Measurements from ENCODE around the gene COL20A1.
"Not testable (repeated sequence)": the region's sequence is repeated elsewhere in the genome, so short reads cannot be mapped to it uniquely, and the experiment has no call there.

Gene COL20A1

GRCh38 chr20:63321148-63321831, 28.3 kb downstream of the COL20A1 start:
- DNase-seq = no peak

DNA sequence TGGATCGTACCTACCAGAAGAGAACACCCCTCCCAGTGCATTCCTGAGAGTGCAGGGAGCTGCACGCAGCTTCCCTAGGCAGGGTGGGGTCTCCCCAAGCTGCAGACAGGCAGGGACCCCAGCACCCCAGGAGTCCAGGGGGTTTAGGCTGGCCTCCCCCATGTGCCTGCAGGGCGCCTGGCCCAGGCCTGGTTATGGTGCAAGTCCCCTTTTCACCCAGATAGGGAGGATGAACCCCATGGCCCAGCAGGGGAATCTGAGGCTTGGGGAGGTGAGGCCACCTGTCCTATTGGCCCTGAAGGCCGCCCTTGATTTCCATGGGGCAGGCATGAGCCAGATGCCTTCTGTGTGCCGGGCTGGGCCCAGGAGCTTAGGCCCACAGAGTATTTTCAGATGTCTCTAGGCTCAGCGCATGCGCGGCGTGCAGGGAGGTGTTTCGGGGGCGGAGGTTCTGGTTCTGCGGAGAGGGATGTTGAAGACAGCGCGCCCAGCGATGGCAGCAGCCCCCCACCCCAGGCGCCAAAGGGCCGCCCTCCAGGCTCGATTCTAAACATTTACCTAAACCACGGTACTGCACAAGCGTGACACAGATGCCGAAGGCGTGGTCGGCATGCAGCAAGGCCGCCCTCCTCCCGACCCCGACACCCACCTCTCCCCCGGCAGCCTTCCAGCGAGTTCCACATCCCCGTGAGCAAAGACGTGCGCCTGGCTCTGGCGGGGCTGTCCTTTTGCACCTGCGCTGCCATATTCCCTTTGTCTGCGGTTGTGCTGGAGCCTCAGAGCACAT, 29.4 kb downstream of the COL20A1 start:
- no peak for DNase-seq

- DNase-seq = no peak
Observed at GRCh38 chr20:63322933-63323273, 29.9 kb downstream of the COL20A1 start.

GRCh38 chr20:63323357-63323981, 30.5 kb downstream of the COL20A1 start:
- DNase-seq = no peak

- no peak for DNase-seq
Observed at GRCh38 chr20:63325021-63325471, 32.1 kb downstream of the COL20A1 start.

GRCh38 chr20:63325554-63326313, 32.7 kb downstream of the COL20A1 start:
- no peak for DNase-seq

DNA sequence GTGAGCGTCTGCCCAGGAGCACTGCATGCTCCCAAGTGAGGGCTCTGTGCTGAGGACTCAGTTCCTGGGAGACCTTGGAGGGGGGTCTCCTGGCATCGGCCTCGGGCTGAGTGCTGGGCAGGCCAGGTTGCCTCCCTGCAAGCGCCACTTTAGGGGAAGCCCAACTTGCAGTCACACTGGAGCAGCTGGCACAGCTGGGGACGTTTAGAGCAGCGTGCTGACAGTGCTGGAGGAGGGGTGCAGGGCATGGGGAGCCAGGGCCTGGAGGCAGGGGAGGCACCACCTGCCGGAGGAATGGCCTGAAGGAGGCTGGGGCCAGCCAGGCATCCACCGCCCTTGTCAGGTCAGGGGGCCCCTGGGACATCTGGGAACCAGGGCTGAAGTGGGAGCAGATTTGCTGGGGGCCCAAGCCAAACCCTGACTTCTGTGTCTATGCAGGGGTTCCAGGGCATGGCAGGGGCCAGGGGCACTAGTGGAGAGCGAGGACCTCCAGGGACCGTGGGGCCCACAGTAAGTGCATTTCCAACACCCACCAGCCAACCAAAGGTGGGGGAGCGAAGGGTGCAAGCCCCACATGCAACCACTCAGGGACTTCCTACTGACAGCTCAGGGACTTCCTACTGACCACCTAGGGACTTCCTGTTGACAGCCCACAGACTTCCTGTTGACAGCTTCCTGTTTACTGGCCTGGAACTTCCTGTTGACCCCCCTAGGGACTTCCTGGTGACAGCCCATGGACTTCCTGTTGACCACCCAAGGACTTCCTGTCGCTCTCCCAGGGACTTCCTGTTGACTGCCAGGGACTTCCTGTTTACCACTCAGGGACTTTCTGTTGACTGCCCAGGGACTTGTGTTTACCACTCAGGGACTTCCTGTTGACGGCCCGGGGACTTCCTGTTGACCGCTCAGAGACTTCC, 33.6 kb downstream of the COL20A1 start:
- DNase-seq = no peak

DNA sequence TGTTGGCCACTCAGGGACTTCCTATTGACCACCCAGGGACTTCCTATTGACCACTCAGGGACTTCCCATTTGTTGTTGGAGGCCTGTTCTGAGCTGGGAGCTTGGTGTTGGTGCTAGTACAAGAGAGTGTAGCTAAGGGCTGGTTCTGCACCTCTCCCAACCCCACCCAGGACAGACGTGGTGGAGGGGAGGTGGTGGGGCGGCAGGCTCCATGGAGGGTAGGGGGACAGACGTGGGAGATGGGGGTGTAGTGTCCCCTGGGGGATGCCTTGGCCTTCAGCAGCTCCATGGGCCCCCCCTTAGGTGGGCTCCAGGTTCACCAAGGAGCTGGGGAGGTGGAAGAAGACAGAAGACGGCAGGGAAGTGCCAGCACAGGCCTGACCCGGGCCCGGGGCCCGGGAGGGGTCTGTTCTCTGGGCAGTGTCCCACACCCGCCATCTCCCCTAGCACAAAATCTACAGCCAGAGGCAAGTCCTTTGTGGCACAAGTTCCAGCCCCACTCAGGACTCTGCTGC, 34.3 kb downstream of the COL20A1 start:
- no peak for DNase-seq

DNA sequence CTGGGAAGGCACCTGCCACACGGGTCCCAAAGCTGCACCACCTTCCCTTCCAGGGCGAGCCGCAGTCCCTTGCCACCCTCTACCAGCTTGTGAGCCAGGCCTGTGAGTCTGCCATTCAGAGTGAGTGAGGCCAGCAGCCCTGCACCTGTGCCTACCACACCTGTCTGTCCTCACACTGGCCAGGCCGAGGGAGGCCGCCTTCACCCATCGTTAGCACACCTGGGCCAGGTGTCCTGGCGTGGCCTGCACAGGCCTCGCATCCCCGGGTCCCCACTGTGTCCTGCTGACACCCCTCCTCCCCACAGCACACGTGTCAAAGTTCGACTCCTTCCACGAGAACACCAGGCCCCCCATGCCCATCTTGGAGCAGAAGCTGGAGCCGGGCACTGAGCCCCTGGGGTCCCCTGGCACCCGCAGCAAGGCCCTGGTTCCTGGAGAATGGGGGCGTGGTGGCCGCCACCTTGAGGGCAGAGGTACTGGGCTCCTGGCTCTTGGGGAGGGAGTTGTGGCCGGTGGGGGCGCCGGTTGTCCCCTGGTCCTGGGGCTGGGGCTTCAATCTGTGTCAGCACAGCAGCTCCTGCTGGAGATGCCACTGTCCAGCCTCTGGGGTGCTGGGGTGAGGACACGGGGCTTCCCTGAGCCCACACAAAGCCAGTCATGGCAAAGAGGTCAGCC, 35.2 kb downstream of the COL20A1 start:
- DNase-seq = no peak

GRCh38 chr20:63328718-63329275, 35.8 kb downstream of the COL20A1 start:
- DNase-seq = no peak

- DNase-seq = no peak
Observed at GRCh38 chr20:63329331-63330083, 36.5 kb downstream of the COL20A1 start.

DNA sequence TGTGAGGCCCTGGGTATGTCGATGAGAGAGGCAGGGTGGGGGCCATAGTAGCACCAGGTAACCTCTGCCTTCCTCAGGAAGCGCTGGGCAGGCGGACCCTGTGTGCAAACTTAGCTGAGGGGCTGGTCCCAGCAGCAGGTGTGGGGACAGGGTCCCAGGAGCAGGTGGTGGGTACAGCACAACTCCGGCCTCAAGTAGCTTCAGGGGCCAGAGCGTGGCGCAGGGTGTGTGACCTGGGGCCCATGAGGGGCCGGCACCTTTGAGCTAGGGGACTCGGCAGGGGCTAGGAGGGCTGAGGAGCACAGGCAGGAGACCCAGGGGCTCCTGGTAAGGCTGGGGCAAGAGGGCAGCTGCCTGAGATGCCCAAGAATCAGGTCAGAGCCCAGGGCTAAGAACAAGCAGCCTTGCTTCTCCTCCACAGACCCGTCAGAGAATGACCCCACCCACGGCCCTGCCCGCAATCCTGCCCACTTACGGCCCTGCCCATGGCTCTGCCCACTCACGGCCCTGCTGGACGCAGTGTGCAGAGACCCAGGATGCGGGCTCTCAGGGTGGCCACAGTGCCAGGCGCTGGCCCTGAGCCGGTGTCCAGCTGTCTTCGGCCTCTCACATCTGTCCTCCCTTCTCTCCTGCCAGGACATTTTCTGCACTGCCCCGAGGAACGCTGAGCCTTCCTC, 37.2 kb downstream of the COL20A1 start:
- no peak for DNase-seq

GRCh38 chr20:63330940-63331339, 38.0 kb downstream of the COL20A1 start:
- no peak for DNase-seq

GRCh38 chr20:63331741-63332400, 38.9 kb downstream of the COL20A1 start:
- no peak for DNase-seq

- no peak for DNase-seq
Observed at GRCh38 chr20:63332488-63333240, 39.7 kb downstream of the COL20A1 start.

DNA sequence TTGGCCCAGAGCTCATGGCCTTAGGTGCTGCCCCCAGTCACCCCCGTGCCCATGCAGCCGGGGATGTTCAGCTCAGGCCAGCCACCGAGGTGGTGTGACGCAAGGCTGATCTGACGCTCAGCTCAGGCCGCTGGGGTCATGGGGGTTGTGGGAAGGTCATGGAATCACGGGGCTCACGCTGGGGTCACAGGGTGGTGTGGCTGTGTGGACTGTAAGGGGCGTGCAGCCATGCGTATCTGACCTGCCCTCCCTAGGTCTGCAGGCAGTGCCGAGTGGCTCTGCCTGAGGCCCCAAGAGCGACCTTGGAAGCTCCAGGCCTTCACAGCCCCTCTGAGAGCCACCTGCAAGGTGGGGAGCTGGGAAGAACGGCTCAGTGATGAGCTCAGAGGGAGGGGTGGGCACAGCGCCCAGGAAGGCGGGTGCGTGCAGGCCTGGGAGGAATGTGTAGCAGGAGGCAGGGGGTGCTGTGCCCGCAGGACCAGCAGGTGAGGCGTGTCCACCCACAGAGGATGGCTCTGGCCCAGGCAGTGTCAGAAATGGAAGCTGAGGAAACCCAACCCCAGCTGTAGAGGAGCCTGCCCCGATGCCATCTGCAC, 40.4 kb downstream of the COL20A1 start:
- no peak for DNase-seq

- no peak for DNase-seq
Observed at GRCh38 chr20:63334356-63334755, 41.4 kb downstream of the COL20A1 start.

DNA sequence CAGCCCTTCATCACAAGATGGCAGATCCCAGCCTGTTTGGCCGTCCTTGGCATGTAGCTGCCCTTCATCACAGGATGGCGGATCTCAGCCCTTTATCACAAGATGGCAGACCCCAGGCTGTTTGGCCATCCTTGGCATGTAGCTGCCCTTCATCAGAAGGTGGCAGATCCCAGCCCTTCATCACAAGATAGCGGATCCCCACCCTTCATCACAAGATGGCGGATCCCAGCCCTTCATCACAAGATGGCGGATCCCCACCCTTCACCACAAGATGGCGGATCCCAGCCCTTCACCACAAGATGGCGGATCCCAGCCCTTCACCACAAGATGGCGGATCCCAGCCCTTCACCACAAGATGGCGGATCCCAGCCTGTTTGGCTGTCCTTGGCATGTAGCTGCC, 42.1 kb downstream of the COL20A1 start:
- DNase-seq = not testable (repeated sequence)

All from stimulated activated CD4-positive, alpha-beta T cell treated with anti-CD3 and anti-CD28 coated beads, Interleukin-1b, Interleukin-23, amount 100 ng/mL, for 48 hours (primary cell).